ENCODE results near the gene CORO2B. TPM values are rescaled to one million over a fixed set of nuclear protein-coding genes. Genes with fewer than 3 reads are reported as not detected.

The CORO2B gene
- total RNA-seq, 1 donor from 2014 or later: 1.1 TPM

GRCh38 chr15:68554721-68555678 lies 23.8 kb upstream of the CORO2B start:
- peaks cover 16% of the 10 kb centered on the region for H3K4me1 Mint-ChIP-seq
- peaks cover 34% of the 10 kb centered on the region for H3K27me3 Mint-ChIP-seq (ENCODE audit: low read depth)
- DNase-seq (ENCODE audit: low spot score in 2 of 2, unreplicated experiment in 2 of 2): peak in 1 of 2 experiments; percentile 26
- no peaks in the 10 kb centered on the region for H3K9me3 Mint-ChIP-seq
- peak; percentile 12 for TF ChIP-seq CTCF (IDR thresholded peaks at IDR 0.05; ENCODE audit: unreplicated experiment)
- H3K4me3 Mint-ChIP-seq: no peak overlapping the region
- H3K27ac Mint-ChIP-seq: no peak overlapping the region
- no peaks in the 10 kb centered on the region for H3K36me3 Mint-ChIP-seq

GRCh38 chr15:68555679-68556037 lies 23.1 kb upstream of the CORO2B start:
- H3K9me3 Mint-ChIP-seq: no peaks in the 10 kb centered on the region
- H3K27me3 Mint-ChIP-seq (ENCODE audit: low read depth): peaks cover 34% of the 10 kb centered on the region
- H3K27ac Mint-ChIP-seq: no peak overlapping the region

GRCh38 chr15:68556139-68556990 lies 22.4 kb upstream of the CORO2B start:
- H3K27ac Mint-ChIP-seq: no peak overlapping the region
- H3K27me3 Mint-ChIP-seq (ENCODE audit: low read depth): peaks cover 36% of the 10 kb centered on the region
- H3K36me3 Mint-ChIP-seq: no peaks in the 10 kb centered on the region
- no peaks in the 10 kb centered on the region for H3K9me3 Mint-ChIP-seq
- peaks cover 16% of the 10 kb centered on the region for H3K4me1 Mint-ChIP-seq
- no peak for TF ChIP-seq CTCF (IDR thresholded peaks at IDR 0.05; ENCODE audit: unreplicated experiment)
- no peak overlapping the region for H3K4me3 Mint-ChIP-seq
- DNase-seq (ENCODE audit: low spot score in 2 of 2, unreplicated experiment in 2 of 2): peak in 1 of 2 experiments; percentile 35

More at GRCh38 chr15:68555679-68556037, 23.1 kb upstream of the CORO2B start:
- no peak for TF ChIP-seq CTCF (IDR thresholded peaks at IDR 0.05; ENCODE audit: unreplicated experiment)
- DNase-seq (ENCODE audit: low spot score in 2 of 2, unreplicated experiment in 2 of 2): peak in 1 of 2 experiments; percentile 24
- Mint-ChIP-seq H3K4me3 (no peak overlapping the region), H3K36me3 (no peaks in the 10 kb centered on the region), H3K4me1 (peaks cover 16% of the 10 kb centered on the region)

GRCh38 chr15:68557469-68558317 lies 21.1 kb upstream of the CORO2B start:
- Mint-ChIP-seq H3K27ac (no peak overlapping the region), H3K4me1 (peaks cover 16% of the 10 kb centered on the region), H3K4me3 (no peak overlapping the region), H3K9me3 (no peaks in the 10 kb centered on the region), H3K27me3 (ENCODE audit: low read depth) (peaks cover 32% of the 10 kb centered on the region), H3K36me3 (no peaks in the 10 kb centered on the region)
- DNase-seq (ENCODE audit: low spot score in 2 of 2, unreplicated experiment in 2 of 2): peak in 1 of 2 experiments; percentile 28
- TF ChIP-seq CTCF (IDR thresholded peaks at IDR 0.05; ENCODE audit: unreplicated experiment): no peak

Measured in mesothelial cell of epicardium (in vitro differentiated cells).